Activated CD8-positive, alpha-beta memory T cell treated with anti-CD3 and anti-CD28 coated beads for 24 hours (primary cell): Measurements from ENCODE around the gene GPR179.
A peak's percentile ranks its signal among the peaks of the same experiment; 100 is the strongest.

Experiments used
- DNase-seq: peaks from one replicate; pipeline ENCODE4 v3.0.0-alpha.2; 2020

The GPR179 gene

DNA sequence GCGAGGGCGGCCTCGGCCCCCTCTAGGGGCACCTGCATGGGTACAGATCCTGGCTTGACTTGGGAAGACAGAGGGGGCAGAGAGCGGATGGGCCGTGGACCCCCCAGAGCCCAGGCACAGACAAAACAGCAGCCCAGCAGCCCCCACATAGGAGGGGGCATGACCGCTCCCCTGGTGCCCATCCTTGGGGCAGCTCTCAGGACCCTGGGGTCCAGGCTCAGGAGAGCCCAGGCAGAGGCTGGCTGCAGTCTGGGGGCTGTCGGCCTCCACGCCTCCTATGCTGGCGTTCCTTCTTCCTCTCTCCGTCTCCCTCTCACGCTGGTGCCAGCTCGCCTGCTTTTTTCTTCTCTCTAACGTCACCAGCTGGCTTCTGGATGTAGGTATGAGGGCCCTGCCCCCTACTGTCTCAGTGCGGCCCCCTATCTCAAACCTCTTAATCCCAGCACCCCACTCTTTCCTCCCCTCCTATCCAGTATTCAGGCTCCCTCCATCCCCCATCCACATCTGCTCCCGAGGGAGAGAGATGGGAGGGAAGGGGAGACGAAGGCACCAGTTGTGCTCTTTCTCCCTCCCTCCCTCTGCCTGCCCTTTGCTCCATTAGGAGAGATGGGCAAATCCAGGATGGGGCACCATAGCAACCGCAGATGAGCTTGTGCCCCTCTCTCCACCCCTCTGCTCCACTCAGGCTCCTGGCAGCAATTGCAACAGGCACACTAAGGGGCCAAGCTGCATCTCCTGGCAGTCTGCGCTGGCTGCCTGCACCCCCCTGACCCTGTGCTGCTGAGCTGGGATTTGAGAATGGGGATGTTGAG is at the start of gene GPR179:
Gene GPR179, minus strand, starts transcription at position 349 of the 812 bp plus-strand sequence. Its CDS starts 167 bp downstream, at position 182.
- no peak for DNase-seq

- no peak for DNase-seq
Observed at GRCh38 chr17:38379448-38379847, 35.7 kb upstream of the GPR179 start.

GRCh38 chr17:38369124-38369886 is 25.5 kb upstream of the GPR179 start:
- no peak for DNase-seq

- DNase-seq, result no peak
Observed at GRCh38 chr17:38364741-38365140, 21.0 kb upstream of the GPR179 start.

- no peak for DNase-seq
Observed at GRCh38 chr17:38363016-38363415, 19.3 kb upstream of the GPR179 start.

DNA sequence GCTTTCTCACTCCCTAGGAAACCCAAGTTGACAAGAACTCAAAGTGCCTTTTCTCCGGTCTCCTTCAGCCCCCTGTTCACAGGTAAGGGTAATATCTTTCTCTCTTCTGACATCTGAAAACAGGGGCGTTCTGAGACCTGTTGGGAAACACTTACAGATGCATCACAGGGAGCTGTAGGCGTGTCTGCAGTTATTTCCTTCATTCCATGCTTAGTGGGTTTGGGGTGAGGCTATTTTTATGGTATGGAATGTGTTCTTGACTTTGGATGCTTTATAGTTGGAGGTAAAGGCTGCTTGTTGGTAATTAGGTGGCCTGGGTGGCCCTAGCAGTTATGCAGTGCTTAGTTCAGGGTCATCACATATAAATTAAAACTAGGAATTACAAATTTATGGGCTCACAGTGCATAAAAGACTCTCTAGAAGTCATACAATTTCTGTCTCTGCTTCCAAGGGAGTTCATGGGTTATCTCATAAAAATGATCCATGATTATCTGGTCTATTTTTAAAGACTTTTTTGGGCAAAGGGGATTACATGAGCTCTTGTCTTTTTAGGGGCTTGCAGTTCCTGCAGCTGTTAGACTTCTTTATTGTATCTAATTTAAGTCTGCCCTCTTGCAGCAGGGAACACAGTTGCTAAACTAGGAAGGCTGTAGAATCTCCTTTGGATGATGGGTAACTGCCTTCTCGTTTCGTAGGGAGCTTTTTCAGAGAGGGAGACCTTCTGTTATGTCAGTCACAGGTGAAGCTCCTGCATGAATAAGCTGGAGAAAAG is 18.1 kb upstream of the GPR179 start:
- no peak for DNase-seq

DNA sequence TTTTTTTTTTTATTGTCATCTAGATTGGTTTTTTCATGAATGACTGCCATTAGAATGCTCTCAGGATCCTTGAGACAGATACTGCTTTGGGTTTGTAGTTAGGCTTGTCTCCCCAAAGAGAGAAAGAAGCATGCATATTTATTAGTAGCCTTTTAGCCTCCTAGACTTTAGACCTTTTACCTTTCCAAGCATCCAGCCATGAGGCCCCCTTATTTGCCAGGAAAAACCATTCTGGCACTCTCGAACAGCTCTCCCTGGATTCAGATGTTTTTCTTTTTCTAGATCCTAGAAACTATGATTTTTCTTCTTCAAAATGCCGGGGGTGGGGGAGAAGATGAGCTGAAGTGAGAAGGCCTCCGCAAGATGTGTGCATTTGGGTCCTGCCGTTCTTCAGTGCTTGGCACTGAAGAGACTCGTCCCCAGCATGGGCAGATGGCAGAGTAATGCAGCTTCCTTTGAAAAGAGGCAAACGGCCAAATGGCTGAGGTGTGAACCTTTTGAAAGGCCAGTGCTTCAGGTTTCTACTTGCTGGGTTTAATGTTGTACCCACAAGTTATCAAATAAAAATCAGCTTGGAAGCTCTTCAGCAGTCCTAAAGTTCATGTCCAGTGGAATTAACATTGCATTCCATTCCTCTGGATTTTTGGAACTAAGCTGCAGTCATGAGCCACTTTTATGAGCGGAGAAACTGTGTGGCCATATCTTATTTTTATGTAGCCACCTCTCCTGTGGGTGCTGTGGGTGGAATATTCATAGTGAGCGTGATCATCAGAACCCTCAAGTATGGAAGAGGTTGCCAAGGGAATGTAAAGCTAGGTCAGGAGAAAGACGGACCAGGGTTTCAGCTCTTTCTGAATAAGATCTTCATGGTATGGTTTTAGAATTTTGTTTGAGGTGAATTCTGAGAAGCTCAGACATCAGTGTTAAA is 15.1 kb upstream of the GPR179 start:
- no peak for DNase-seq

GRCh38 chr17:38357486-38358123 is 13.8 kb upstream of the GPR179 start:
- no peak for DNase-seq

- DNase-seq, result no peak
Observed at GRCh38 chr17:38355251-38355650, 11.5 kb upstream of the GPR179 start.

- no peak for DNase-seq
Observed at GRCh38 chr17:38354466-38354865, 10.7 kb upstream of the GPR179 start.

GRCh38 chr17:38353668-38354067 is 9.9 kb upstream of the GPR179 start:
- DNase-seq, result no peak

GRCh38 chr17:38353086-38353604 is 9.4 kb upstream of the GPR179 start:
- DNase-seq, result no peak

GRCh38 chr17:38352245-38353085 is 8.7 kb upstream of the GPR179 start:
- peak; percentile 65 for DNase-seq

- peak; percentile 98 for DNase-seq
Observed at GRCh38 chr17:38351412-38352222, 7.9 kb upstream of the GPR179 start, which contains the start of gene SOCS7. Gene SOCS7, plus strand, starts transcription at chr17:38351844. Its CDS starts 209 bp downstream, at chr17:38352053.

DNA sequence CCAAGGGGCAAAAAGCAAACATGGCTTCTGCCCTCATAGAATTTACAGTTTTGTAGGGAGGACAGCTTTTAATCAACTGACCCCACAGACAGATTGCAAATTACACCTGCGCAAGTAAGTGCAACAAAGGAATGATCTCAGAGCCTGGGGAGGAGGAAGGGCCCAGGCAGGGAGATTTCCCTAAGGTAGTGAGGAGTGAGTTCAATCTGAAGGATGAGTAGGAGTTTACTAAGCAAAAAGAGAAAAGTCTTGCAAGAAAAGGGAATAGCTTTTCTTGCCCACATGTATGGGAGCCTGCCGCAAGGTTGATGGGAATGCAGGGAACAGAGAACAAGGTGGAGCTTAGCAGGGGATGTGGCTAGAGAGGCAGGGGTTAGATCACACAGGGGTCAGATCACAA is 6.3 kb upstream of the GPR179 start:
- no peak for DNase-seq

DNA sequence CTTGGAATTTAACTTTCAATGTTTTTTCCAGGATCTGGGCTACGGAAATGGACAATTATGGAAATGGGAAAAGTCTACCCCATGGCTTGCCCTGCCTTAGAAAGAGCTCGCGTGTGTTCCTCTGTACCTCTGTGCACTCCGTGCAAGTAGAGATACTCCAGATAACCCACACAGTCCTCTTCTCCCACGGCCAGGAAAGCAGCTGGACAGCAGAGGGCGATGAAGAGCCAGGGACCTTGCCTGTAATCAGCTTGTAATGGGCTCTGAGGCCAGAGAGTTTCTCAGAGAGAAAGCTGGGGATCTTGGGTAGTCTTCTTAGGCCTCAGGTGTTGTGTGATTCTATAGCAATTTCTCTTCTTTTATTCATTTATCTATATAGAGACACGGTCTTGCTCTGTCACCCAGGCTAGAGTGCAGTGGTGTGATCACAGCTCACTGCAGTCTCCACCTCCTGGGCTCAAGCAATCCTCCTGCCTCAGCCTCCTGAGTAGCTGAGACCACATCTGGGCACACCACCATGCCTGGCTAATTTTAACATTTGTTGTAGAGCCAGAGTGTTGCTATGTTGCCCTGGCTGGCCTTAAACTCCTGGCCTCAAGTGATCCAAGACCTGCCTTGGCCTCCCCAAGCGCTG is 5.5 kb upstream of the GPR179 start:
- peak; percentile 93 for DNase-seq

GRCh38 chr17:38345743-38346142 is 2.0 kb upstream of the GPR179 start:
- DNase-seq, result no peak

GRCh38 chr17:38344420-38344745 is 627 bp upstream of the GPR179 start:
- no peak for DNase-seq
